Liver (tissue), 9 donors: ENCODE data around the gene CHPT1. TPM values are rescaled to one million over a fixed set of nuclear protein-coding genes. Genes with fewer than 3 reads are reported as not detected.

Experiments
- DNase-seq: peaks from one replicate; pipeline ENCODE4 v3.0.0-alpha.2; 2017; ENCODE audit warnings: low spot score
- H3K27ac ChIP-seq, 2 donors: one replicate each; pipeline ENCODE4 v1.7.0; 2013; ENCODE audit warnings: inconsistent platforms in 2 of 2, low read length in 2 of 2, control low read depth in 1 of 2, low read depth in 1 of 2, mild to moderate bottlenecking in 1 of 2
- H3K27me3 ChIP-seq, 4 donors: one replicate each; pipeline versions ENCODE4 v1.6.1 to v1.7.0; 2013; ENCODE audit warnings: low read length in 3 of 4, inconsistent platforms in 1 of 4, mild to moderate bottlenecking in 1 of 4, moderate library complexity in 1 of 4; ENCODE audit not compliant: control insufficient read depth in 4 of 4, insufficient read depth in 4 of 4
- H3K36me3 ChIP-seq, 4 donors: one replicate each; pipeline versions ENCODE4 v1.6.1 to v1.7.0; 2013; ENCODE audit warnings: low read length in 3 of 4, mild to moderate bottlenecking in 3 of 4, low read depth in 1 of 4, moderate library complexity in 1 of 4; ENCODE audit not compliant: control insufficient read depth in 4 of 4, insufficient read depth in 3 of 4
- H3K4me1 ChIP-seq, 4 donors: one replicate each; pipeline versions ENCODE4 v1.6.1 to v1.7.0; 2013; ENCODE audit warnings: low read length in 3 of 4, mild to moderate bottlenecking in 3 of 4, moderate library complexity in 1 of 4; ENCODE audit not compliant: control insufficient read depth in 4 of 4, insufficient read depth in 4 of 4
- H3K4me3 ChIP-seq, 3 donors: one replicate each; pipeline versions ENCODE4 v1.6.1 to v1.7.0; 2013; ENCODE audit warnings: low read length in 3 of 3, control low read depth in 1 of 3, low read depth in 1 of 3, mild to moderate bottlenecking in 1 of 3
- H3K9ac ChIP-seq, 2 donors: one replicate each; pipeline ENCODE4 v1.7.0; 2013; ENCODE audit warnings: low read length in 2 of 2, mild to moderate bottlenecking in 2 of 2, moderate library complexity in 2 of 2, control low read depth in 1 of 2, low read depth in 1 of 2
- H3K9me3 ChIP-seq, 4 donors: one replicate each; pipeline versions ENCODE4 v1.6.1 to v1.7.0; 2013; ENCODE audit warnings: low read length in 3 of 4; ENCODE audit not compliant: control insufficient read depth in 4 of 4
- ATF3 ChIP-seq: IDR thresholded peaks from 2 replicates; pipeline ENCODE4 v1.6.1; 2016; ENCODE audit warnings: antibody characterized with exemption
- CTCF ChIP-seq: fragments of 150-350 bp; IDR thresholded peaks from 2 replicates; pipeline ENCODE4 v1.5.1; 2017; ENCODE audit warnings: improper control_type of control experiment, low read depth, low read length; ENCODE audit not compliant: missing input control
- EGR1 ChIP-seq, 2 donors: IDR thresholded peaks; 2 replicates each; pipeline ENCODE4 v1.6.1; 2016 to 2018; ENCODE audit warnings: antibody characterized with exemption in 2 of 2, low read depth in 2 of 2
- FOXA1 ChIP-seq: IDR thresholded peaks from 2 replicates; pipeline ENCODE4 v1.6.1; 2016; ENCODE audit warnings: antibody characterized with exemption
- FOXA2 ChIP-seq: IDR thresholded peaks from 2 replicates; pipeline ENCODE4 v1.6.1; 2016; ENCODE audit warnings: antibody characterized with exemption
- GABPA ChIP-seq, 2 donors: IDR thresholded peaks in 1 of 2; conservative IDR thresholded peaks in 1 of 2; 2 replicates each; pipeline ENCODE4 v1.6.1; 2016; ENCODE audit warnings: antibody characterized with exemption in 2 of 2, mild to moderate bottlenecking in 1 of 2, moderate library complexity in 1 of 2
- HNF4A ChIP-seq, 2 donors: conservative IDR thresholded peaks; 2 replicates each; pipeline ENCODE4 v1.6.1; 2016; ENCODE audit warnings: antibody characterized with exemption in 2 of 2, mild to moderate bottlenecking in 2 of 2
- HNF4G ChIP-seq: IDR thresholded peaks from 2 replicates; pipeline ENCODE4 v1.6.1; 2016; ENCODE audit warnings: antibody characterized with exemption
- JUND ChIP-seq, 2 donors: IDR thresholded peaks; 2 replicates each; pipeline ENCODE4 v1.6.1; 2016; ENCODE audit warnings: antibody characterized with exemption in 2 of 2
- MAX ChIP-seq: IDR thresholded peaks from 2 replicates; pipeline ENCODE4 v1.6.1; 2016; ENCODE audit warnings: antibody characterized with exemption
- NR2F2 ChIP-seq: IDR thresholded peaks from 2 replicates; pipeline ENCODE4 v1.6.1; 2016; ENCODE audit warnings: antibody characterized with exemption
- RAD21 ChIP-seq, 2 donors: IDR thresholded peaks; 2 replicates each; pipeline ENCODE4 v1.6.1; 2016; ENCODE audit warnings: antibody characterized with exemption in 2 of 2, mild to moderate bottlenecking in 2 of 2
- REST ChIP-seq: IDR thresholded peaks from 2 replicates; pipeline ENCODE4 v1.6.1; 2016; ENCODE audit warnings: antibody characterized with exemption, mild to moderate bottlenecking
- RXRA ChIP-seq, 2 donors: IDR thresholded peaks; 2 replicates each; pipeline ENCODE4 v1.6.1; 2017 to 2018; ENCODE audit warnings: antibody characterized with exemption in 2 of 2, mild to moderate bottlenecking in 1 of 2
- SP1 ChIP-seq: IDR thresholded peaks from 2 replicates; pipeline ENCODE4 v1.6.1; 2018; ENCODE audit warnings: antibody characterized with exemption, mild to moderate bottlenecking
- TAF1 ChIP-seq: conservative IDR thresholded peaks from 2 replicates; pipeline ENCODE4 v1.6.1; 2016; ENCODE audit warnings: antibody characterized with exemption, mild to moderate bottlenecking
- ZBTB33 ChIP-seq: IDR thresholded peaks from 2 replicates; pipeline ENCODE4 v1.6.1; 2016; ENCODE audit warnings: antibody characterized with exemption
- WGBS: extraction: QIAGEN DNeasy Blood & Tissue Kit; methylation state at CpG from one replicate; pipeline ENCODE4 v1.1.7; 2013; 5-methylcytosine and 5-hydroxymethylcytosine counted together
- polyA plus RNA-seq, 2 donors: library from polyadenylated mRNA; stranded (reverse) in 1 of 2; unstranded in 1 of 2; fragments of 200-250 nt in 1 of 2; fragments of >200 nt in 1 of 2; fragmentation: Nextera tagmentation in 1 of 2; extraction: Ambion mirVana in 1 of 2; gene quantifications; one replicate each; pipeline versions ENCODE4 v1.2.1 to v1.2.3, GENCODE V29; 2013 to 2015
- total RNA-seq, 2 donors: library from RNA; depleted of rRNA; stranded (reverse); fragments of >200 nt; gene quantifications; one replicate each; pipeline ENCODE4 v1.2.3, GENCODE V29; 2014
- donor health status: healthy.
- donor health status: healthy.
- donor health status: healthy.
- donor health status: healthy.
- donor health status: healthy.

The CHPT1 gene
- total and polyA plus RNA-seq, 4 donors: 51.5 to 96.6 (median 61.7) TPM

GRCh38 chr12:101761350-101761749, 63.9 kb downstream of the CHPT1 start:
- peaks cover 1 to 14% (median 6%) of the 10 kb centered on the region in 4 donors for H3K36me3 ChIP-seq
- no peaks in the 10 kb centered on the region for H3K9me3 ChIP-seq
- H3K9ac ChIP-seq: no peak overlapping the region
- H3K27me3 ChIP-seq: no peaks in the 10 kb centered on the region
- no peaks in the 10 kb centered on the region for H3K4me1 ChIP-seq
- no peak overlapping the region for H3K4me3 ChIP-seq
- 62% methylated on average over 5 of the region's 5 CpGs for whole genome bisulfite sequencing
- H3K27ac ChIP-seq: no peak overlapping the region
- TF ChIP-seq NR2F2 (no peak), MAX (no peak), RXRA (IDR thresholded peaks at IDR 0.05) (no peak), FOXA1 (no peak), SP1 (no peak), HNF4G (no peak), HNF4A (conservative IDR thresholded peaks at IDR 0.05) (no peak), ATF3 (no peak)
- DNase-seq: no peak

- no peak overlapping the region for H3K4me3 ChIP-seq
- H3K36me3 ChIP-seq: peaks cover 1 to 14% (median 6%) of the 10 kb centered on the region in 4 donors
- 97% methylated on average over 4 of the region's 4 CpGs for WGBS
- H3K9ac ChIP-seq: no peak overlapping the region
- TF ChIP-seq HNF4G (no peak), FOXA2 (no peak), RXRA (IDR thresholded peaks at IDR 0.05) (no peak), ZBTB33 (no peak), EGR1 (IDR thresholded peaks at IDR 0.05; ENCODE audit: low read depth in 2 of 2) (no peak), MAX (no peak), RAD21 (IDR thresholded peaks at IDR 0.05) (no peak), JUND (IDR thresholded peaks at IDR 0.05) (no peak), REST (no peak), HNF4A (conservative IDR thresholded peaks at IDR 0.05) (no peak), TAF1 (no peak), FOXA1 (no peak), NR2F2 (no peak), CTCF (no peak), GABPA (IDR thresholded peaks at IDR 0.05 in 1 of 2, conservative IDR thresholded peaks at IDR 0.05 in 1 of 2) (no peak), SP1 (no peak)
- no peak for DNase-seq
- H3K9me3 ChIP-seq: no peaks in the 10 kb centered on the region
- no peaks in the 10 kb centered on the region for H3K4me1 ChIP-seq
- H3K27me3 ChIP-seq: no peaks in the 10 kb centered on the region
- no peak overlapping the region for H3K27ac ChIP-seq
Measured at GRCh38 chr12:101761781-101762180, 64.3 kb downstream of the CHPT1 start.
